Umbilical cord (tissue), 2 donors: ENCODE results near the gene GATC. TPM values are rescaled to one million over a fixed set of nuclear protein-coding genes. Genes with fewer than 3 reads are reported as not detected.

ENCODE experiments used
- DNase-seq: peaks from one replicate; pipeline ENCODE4 v3.0.0-alpha.2; 2015; ENCODE audit warnings: low spot score
- total RNA-seq: library from RNA; depleted of rRNA; stranded (reverse); fragments of >200 nt; gene quantifications from one replicate; pipeline ENCODE4 v1.2.3, GENCODE V29; 2014; ENCODE audit warnings: low replicate concordance; ENCODE audit not compliant: insufficient read depth

GATC gene
- total RNA-seq, 1 donor from 2014 or later = 27.0 TPM

DNA sequence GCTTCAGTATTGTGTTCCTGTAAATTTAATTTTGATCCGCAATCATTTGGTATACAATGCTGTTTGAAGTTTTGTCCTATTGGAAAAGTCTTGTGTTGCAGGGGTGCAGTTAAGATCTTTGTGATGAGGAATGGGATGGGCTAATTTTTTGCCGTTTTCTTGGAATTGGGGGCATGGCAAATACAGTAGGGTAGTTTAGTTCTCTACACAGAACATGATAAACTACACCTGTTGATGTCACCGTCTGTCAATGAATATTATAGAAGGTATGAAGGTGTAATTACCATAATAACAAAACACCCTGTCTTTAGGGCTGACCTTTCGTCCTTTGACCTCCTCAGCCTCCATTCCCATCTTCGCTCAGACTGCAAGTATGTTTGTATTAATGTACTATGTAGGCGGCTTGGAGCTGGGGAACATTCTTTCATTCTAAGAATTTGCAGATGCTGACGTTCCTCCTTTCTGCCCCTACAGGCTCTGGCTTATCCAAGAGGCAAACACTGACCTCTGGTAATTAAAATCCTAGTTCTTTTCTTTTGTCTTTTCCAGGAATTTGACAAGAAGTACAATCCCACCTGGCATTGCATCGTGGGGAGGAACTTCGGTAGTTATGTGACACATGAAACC lies 51.4 kb downstream of the GATC start:
- DNase-seq = no peak

DNA sequence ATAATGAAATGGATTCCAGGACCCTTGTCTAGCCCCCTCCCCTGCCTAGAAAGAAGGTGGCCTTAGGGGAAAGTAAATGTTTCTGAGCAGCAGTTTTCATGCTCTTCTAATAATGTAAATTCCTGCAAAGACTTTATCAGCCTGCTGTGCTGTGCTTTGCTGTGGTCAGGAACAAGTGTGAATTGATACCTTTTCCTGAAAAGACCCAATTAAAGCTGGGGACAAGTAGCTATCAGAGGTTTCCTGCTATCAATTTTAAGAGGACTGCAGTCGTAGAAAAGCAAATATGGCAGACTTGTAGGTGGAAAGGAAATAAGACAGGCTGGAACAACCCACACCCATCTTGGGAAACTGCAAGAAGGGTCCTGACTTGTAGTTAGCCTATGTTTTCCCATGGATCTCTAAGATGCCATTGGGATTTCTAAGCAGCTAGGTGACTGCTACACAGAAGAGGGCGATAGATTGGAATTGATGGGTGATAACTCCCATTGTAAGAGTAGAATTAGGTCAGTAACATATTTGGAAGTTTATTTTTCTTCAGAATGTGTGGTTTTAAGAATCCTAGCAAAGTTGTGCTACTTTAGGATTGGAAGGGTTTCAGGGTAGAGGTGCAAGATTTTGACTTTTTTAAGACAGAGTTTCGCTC lies 52.7 kb downstream of the GATC start:
- DNase-seq = no peak

DNA sequence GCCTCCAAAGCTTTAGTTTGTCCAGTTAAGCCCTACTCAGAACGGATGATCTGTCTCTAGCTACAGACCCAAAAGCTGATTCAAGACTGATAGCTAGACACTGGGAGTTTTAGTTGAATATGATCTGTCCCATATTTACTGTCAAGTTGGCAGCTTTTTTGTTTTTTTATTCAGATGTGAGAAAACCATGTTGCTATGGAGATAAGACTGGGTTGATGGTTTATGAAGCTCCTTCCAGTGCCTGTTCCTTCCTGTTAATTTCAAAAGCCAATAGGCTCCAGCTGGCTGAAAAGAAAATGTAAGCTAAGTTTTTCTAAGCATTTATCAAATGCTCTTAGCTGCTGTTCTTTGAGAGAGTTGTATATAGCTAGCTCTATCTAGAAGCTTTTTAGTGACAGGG lies 54.3 kb downstream of the GATC start:
- no peak for DNase-seq

DNA sequence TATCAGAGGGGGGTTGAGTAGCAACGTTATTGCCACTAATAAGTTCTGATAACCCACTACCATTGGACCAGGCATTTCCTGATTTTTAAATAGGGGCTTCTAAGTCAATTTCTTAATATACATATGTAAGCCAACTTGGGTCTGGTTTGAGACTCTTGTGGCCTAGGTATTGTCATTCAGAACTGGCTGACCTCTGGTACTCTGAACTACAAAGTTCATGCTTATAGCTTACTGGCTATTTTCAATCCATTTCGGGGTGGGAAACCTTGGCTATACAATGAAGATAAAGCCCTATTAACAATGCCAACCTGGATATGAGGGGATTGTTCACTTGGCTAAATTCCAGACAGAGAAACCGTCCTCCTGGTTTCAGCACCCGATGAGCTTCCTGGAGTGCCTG lies 58.3 kb downstream of the GATC start:
- DNase-seq = no peak

DNA sequence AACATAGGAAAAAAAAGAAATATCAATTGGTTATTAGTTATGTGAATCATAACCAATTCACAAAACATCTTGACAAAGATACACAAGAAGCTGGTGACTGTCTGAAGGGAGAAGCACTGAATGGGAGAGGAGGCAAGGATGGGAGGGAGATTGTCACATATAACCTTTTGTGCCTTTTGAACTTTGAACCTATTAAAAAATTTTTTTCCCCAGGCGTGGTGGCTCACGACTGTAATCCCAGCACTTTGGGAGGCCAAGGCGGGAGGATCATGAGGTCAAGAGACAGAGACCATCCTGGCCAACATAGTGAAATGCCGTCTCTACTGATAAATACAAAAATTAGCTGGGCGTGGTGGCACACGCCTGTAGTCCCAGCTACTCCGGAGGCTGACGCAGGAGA lies 62.3 kb downstream of the GATC start:
- DNase-seq = no peak

Other genes starting within 250 kb of the GATC start
- 1,784 TPM for gene RPLP0, start 245.3 kb upstream of the GATC start, total RNA-seq
- 11.6 TPM for gene PXN, start 180.7 kb upstream of the GATC start, total RNA-seq
- gene RNU4-2, start 154.5 kb upstream of the GATC start, total RNA-seq = under 0.01 TPM
- gene RNU4-1, start 153.2 kb upstream of the GATC start, total RNA-seq = under 0.01 TPM
- gene SIRT4, start 144.1 kb upstream of the GATC start, total RNA-seq = not detected
- not detected for gene PLA2G1B, start 118.7 kb upstream of the GATC start, total RNA-seq
- gene MSI1, start 77.3 kb upstream of the GATC start, total RNA-seq = 0.96 TPM
- gene COX6A1, start 8.3 kb upstream of the GATC start, total RNA-seq = 351 TPM
- gene TRIAP1, start 60 bp upstream of the GATC start, total RNA-seq = 25.5 TPM
- 86.7 TPM for gene SRSF9, start 23.3 kb downstream of the GATC start, total RNA-seq
- gene DYNLL1, start 49.7 kb downstream of the GATC start, total RNA-seq = 202 TPM
- gene COQ5, start 82.7 kb downstream of the GATC start, total RNA-seq = 23.1 TPM
- 86.9 TPM for gene RNF10, start 87.9 kb downstream of the GATC start, total RNA-seq
- gene POP5, start 135.0 kb downstream of the GATC start, total RNA-seq = 11.3 TPM
- 3.9 TPM for gene CABP1, start 194.2 kb downstream of the GATC start, total RNA-seq
- gene MLEC, start 240.7 kb downstream of the GATC start, total RNA-seq = 64.0 TPM